ENCODE measurements around the gene MAPK12.
"Not testable (repeated sequence)": the region's sequence is repeated elsewhere in the genome, so short reads cannot be mapped to it uniquely, and the experiment has no call there.

MAPK12 gene

GRCh38 chr22:50208430-50208938 is 53.0 kb downstream of the MAPK12 start:
- no peak for TF ChIP-seq CTCF (conservative IDR thresholded peaks at IDR 0.05)
- H3K27ac ChIP-seq, result no peak overlapping the region

- H3K27ac ChIP-seq, result no peak overlapping the region
These were observed 53.9 kb downstream of the MAPK12 start for GRCh38 chr22:50207383-50208140.

GRCh38 chr22:50206599-50206998 is 54.9 kb downstream of the MAPK12 start:
- H3K27ac ChIP-seq, result no peak overlapping the region
- peak; percentile 55 for TF ChIP-seq CTCF (conservative IDR thresholded peaks at IDR 0.05)

More at GRCh38 chr22:50207383-50208140, 53.9 kb downstream of the MAPK12 start:
- no peak for TF ChIP-seq CTCF (conservative IDR thresholded peaks at IDR 0.05)

GRCh38 chr22:50205781-50206569 is 55.5 kb downstream of the MAPK12 start:
- no peak overlapping the region for H3K27ac ChIP-seq
- no peak for TF ChIP-seq CTCF (conservative IDR thresholded peaks at IDR 0.05)

GRCh38 chr22:50204998-50205397 is 56.5 kb downstream of the MAPK12 start:
- not testable (repeated sequence) for H3K27ac ChIP-seq

- no peak overlapping the region for H3K27ac ChIP-seq
- TF ChIP-seq CTCF (conservative IDR thresholded peaks at IDR 0.05), result no peak
These were observed 56.9 kb downstream of the MAPK12 start for GRCh38 chr22:50204571-50204970.

- TF ChIP-seq CTCF (conservative IDR thresholded peaks at IDR 0.05), result no peak
- no peak overlapping the region for H3K27ac ChIP-seq
These were observed 58.2 kb downstream of the MAPK12 start for GRCh38 chr22:50203288-50203687.
